ENCODE results near the gene MCC.

The MCC gene

GRCh38 chr5:113249206-113249605, 239.0 kb downstream of the MCC start:
- DNase-seq (ENCODE audit: low read depth, low spot score): no peak

- no peak for DNase-seq (ENCODE audit: low read depth, low spot score)
Measured at GRCh38 chr5:113246361-113246870, 241.8 kb downstream of the MCC start.

- DNase-seq (ENCODE audit: low read depth, low spot score): no peak
Measured at GRCh38 chr5:113245427-113246225, 242.6 kb downstream of the MCC start.

GRCh38 chr5:113244966-113245365, 243.3 kb downstream of the MCC start:
- DNase-seq (ENCODE audit: low read depth, low spot score): no peak

- DNase-seq (ENCODE audit: low read depth, low spot score): no peak
Measured at GRCh38 chr5:113243349-113243664, 244.9 kb downstream of the MCC start.

- DNase-seq (ENCODE audit: low read depth, low spot score): no peak
Measured at GRCh38 chr5:113242481-113243348, 245.5 kb downstream of the MCC start.

GRCh38 chr5:113240951-113241726, 247.1 kb downstream of the MCC start:
- DNase-seq (ENCODE audit: low read depth, low spot score): no peak

- no peak for DNase-seq (ENCODE audit: low read depth, low spot score)
Measured at GRCh38 chr5:113240032-113240431, 248.2 kb downstream of the MCC start.

GRCh38 chr5:113237893-113238292, 250.4 kb downstream of the MCC start:
- DNase-seq (ENCODE audit: low read depth, low spot score): no peak

GRCh38 chr5:113236536-113237288, 251.5 kb downstream of the MCC start:
- DNase-seq (ENCODE audit: low read depth, low spot score): no peak

- no peak for DNase-seq (ENCODE audit: low read depth, low spot score)
Measured at GRCh38 chr5:113235884-113236283, 252.4 kb downstream of the MCC start.

- no peak for DNase-seq (ENCODE audit: low read depth, low spot score)
Measured at GRCh38 chr5:113234546-113234945, 253.7 kb downstream of the MCC start.

GRCh38 chr5:113233606-113234005, 254.6 kb downstream of the MCC start:
- no peak for DNase-seq (ENCODE audit: low read depth, low spot score)

- no peak for DNase-seq (ENCODE audit: low read depth, low spot score)
Measured at GRCh38 chr5:113232667-113233066, 255.6 kb downstream of the MCC start.

- DNase-seq (ENCODE audit: low read depth, low spot score): no peak
Measured at GRCh38 chr5:113232221-113232620, 256.0 kb downstream of the MCC start.

GRCh38 chr5:113231653-113232000, 256.6 kb downstream of the MCC start:
- DNase-seq (ENCODE audit: low read depth, low spot score): no peak

GRCh38 chr5:113230711-113231652, 257.3 kb downstream of the MCC start:
- no peak for DNase-seq (ENCODE audit: low read depth, low spot score)

GRCh38 chr5:113227798-113228197, 260.5 kb downstream of the MCC start:
- DNase-seq (ENCODE audit: low read depth, low spot score): no peak

- DNase-seq (ENCODE audit: low read depth, low spot score): no peak
Measured at GRCh38 chr5:113226116-113226736, 262.0 kb downstream of the MCC start.

- DNase-seq (ENCODE audit: low read depth, low spot score): no peak
Measured at GRCh38 chr5:113225259-113225658, 263.0 kb downstream of the MCC start.

Measured in activated naive CD8-positive, alpha-beta T cell treated with anti-CD3 and anti-CD28 coated beads, Interleukin-2, amount 50 U/mL, for 16 hours (primary cell).